Ishikawa (cell line): Measurements from ENCODE around the gene TH.

ENCODE experiments used
- CEBPB ChIP-seq: IDR thresholded peaks from 2 replicates; pipeline ENCODE4 v1.6.1; 2012
- CREB1 ChIP-seq: IDR thresholded peaks from 2 replicates; pipeline ENCODE4 v1.6.1; 2012; ENCODE audit warnings: low read depth
- EGR1 ChIP-seq: IDR thresholded peaks from 2 replicates; pipeline ENCODE4 v1.6.1; 2012
- EP300 ChIP-seq: IDR thresholded peaks from 2 replicates; pipeline ENCODE4 v1.6.1; 2012; ENCODE audit warnings: borderline replicate concordance
- FOXM1 ChIP-seq: IDR thresholded peaks from 2 replicates; pipeline ENCODE4 v1.6.1; 2012; ENCODE audit warnings: low read depth, borderline replicate concordance
- MAX ChIP-seq: IDR thresholded peaks from 2 replicates; pipeline ENCODE4 v1.6.1; 2012
- NFIC ChIP-seq: IDR thresholded peaks from 2 replicates; pipeline ENCODE4 v1.6.1; 2012
- RAD21 ChIP-seq: IDR thresholded peaks from 2 replicates; pipeline ENCODE4 v1.6.1; 2012; ENCODE audit warnings: low read depth
- REST ChIP-seq: IDR thresholded peaks from 2 replicates; pipeline ENCODE4 v1.6.1; 2012; ENCODE audit warnings: low read depth, mild to moderate bottlenecking
- TAF1 ChIP-seq: IDR thresholded peaks from 2 replicates; pipeline ENCODE4 v1.6.1; 2012; ENCODE audit warnings: low read depth, mild to moderate bottlenecking
- TCF12 ChIP-seq: IDR thresholded peaks from 2 replicates; pipeline ENCODE4 v1.6.1; 2012; ENCODE audit warnings: low read depth
- TEAD4 ChIP-seq: IDR thresholded peaks from 2 replicates; pipeline ENCODE4 v1.6.1; 2012
- USF1 ChIP-seq: IDR thresholded peaks from 2 replicates; pipeline ENCODE4 v1.6.1; 2012
- YY1 ChIP-seq: IDR thresholded peaks from 2 replicates; pipeline ENCODE4 v1.6.1; 2012; ENCODE audit warnings: low read depth
- ZBTB7A ChIP-seq: IDR thresholded peaks from 2 replicates; pipeline ENCODE4 v1.6.1; 2012; ENCODE audit warnings: low read depth

TH gene

GRCh38 chr11:2126520-2127085 lies 45.0 kb downstream of the TH start:
- TF ChIP-seq TAF1 (no peak), USF1 (no peak)

GRCh38 chr11:2123628-2123960 lies 48.0 kb downstream of the TH start:
- TF ChIP-seq CEBPB (no peak), EGR1 (no peak), TAF1 (no peak), YY1 (no peak), ZBTB7A (no peak), MAX (no peak)

- TF ChIP-seq TAF1, result no peak
- peak; percentile 12; the same call in 1 of the 2 replicates for TF ChIP-seq RAD21
Observed at GRCh38 chr11:2122907-2123627, 48.5 kb downstream of the TH start.

GRCh38 chr11:2122222-2122906 lies 49.3 kb downstream of the TH start:
- no peak for TF ChIP-seq REST
- no peak for TF ChIP-seq TEAD4
- TF ChIP-seq ZBTB7A, result no peak
- no peak for TF ChIP-seq NFIC
- no peak for TF ChIP-seq RAD21
- no peak for TF ChIP-seq CREB1
- no peak for TF ChIP-seq YY1
- no peak for TF ChIP-seq EP300
- no peak for TF ChIP-seq MAX

- TF ChIP-seq ZBTB7A (no peak), EP300 (no peak), TAF1 (no peak)
Observed at GRCh38 chr11:2121227-2122130, 50.1 kb downstream of the TH start.

GRCh38 chr11:2120359-2121100 lies 51.1 kb downstream of the TH start:
- no peak for TF ChIP-seq TAF1
- no peak for TF ChIP-seq NFIC

- TF ChIP-seq CEBPB, result no peak
- no peak for TF ChIP-seq RAD21
- TF ChIP-seq YY1, result no peak
- TF ChIP-seq MAX, result no peak
- TF ChIP-seq ZBTB7A, result no peak
- TF ChIP-seq NFIC, result no peak
- no peak for TF ChIP-seq TCF12
- no peak for TF ChIP-seq EP300
- TF ChIP-seq USF1, result no peak
- no peak for TF ChIP-seq FOXM1
- no peak for TF ChIP-seq CREB1
- no peak for TF ChIP-seq REST
- TF ChIP-seq EGR1, result no peak
- TF ChIP-seq TAF1, result no peak
- no peak for TF ChIP-seq TEAD4
Observed at GRCh38 chr11:2118677-2119076, 52.9 kb downstream of the TH start.
